COLO668 (cell line): ENCODE data around the gene TTLL5.
A peak's percentile ranks its signal among the peaks of the same experiment; 100 is the strongest.

Experiments used
- DNase-seq: peaks from one replicate; lab custom pipeline; 2025; ENCODE audit not compliant: unreplicated experiment; lab: John Stamatoyannopoulos, UW

Gene TTLL5

GRCh38 chr14:75984674-75985073 lies 323.6 kb downstream of the TTLL5 start:
- DNase-seq, result no peak

- peak; percentile 88 for DNase-seq
These were observed 324.8 kb downstream of the TTLL5 start, which contains the start of gene IFT43 for GRCh38 chr14:75985618-75986438. Gene IFT43, plus strand, starts transcription at chr14:75985763. Its CDS starts 24 bp downstream, at chr14:75985787.

DNA sequence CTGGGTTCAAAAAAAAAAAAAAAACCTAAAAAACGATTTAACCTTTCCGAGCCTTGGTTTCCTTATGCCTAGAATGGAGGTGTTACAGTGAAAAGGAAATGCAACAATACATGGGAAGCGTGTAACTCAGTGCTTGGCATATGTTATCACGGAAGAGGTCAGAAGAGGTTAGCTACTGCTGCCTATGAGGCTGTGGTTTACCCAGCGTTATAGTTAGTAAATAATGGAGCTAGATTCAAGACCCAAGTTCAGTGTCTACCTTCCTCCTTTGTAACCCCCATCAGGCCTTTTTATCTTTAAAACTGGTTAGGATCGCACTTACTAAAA lies 325.4 kb downstream of the TTLL5 start:
- DNase-seq, result no peak

- no peak for DNase-seq
These were observed 326.3 kb downstream of the TTLL5 start for GRCh38 chr14:75987201-75987970.

- no peak for DNase-seq
These were observed 328.1 kb downstream of the TTLL5 start for GRCh38 chr14:75989134-75989533.

DNA sequence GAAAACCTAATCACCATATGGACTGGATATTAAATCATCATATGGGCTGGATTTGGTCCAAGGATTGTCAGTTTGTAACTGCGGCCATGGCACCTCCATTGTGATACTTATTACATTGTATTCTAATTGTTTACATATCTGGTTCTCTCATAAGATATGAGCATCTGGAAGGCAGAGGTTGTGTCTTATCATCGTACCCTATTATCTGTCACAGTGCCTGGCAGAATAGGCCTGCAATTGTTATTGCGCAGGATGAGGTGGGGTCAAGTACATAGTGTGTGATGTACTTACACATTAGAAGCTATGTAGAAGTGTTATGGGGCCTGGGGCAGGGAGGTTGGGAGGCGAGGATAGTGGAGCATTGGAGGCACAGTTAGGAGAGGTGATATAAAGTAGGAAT lies 329.3 kb downstream of the TTLL5 start:
- DNase-seq, result no peak

GRCh38 chr14:75991753-75992152 lies 330.7 kb downstream of the TTLL5 start:
- DNase-seq, result no peak

DNA sequence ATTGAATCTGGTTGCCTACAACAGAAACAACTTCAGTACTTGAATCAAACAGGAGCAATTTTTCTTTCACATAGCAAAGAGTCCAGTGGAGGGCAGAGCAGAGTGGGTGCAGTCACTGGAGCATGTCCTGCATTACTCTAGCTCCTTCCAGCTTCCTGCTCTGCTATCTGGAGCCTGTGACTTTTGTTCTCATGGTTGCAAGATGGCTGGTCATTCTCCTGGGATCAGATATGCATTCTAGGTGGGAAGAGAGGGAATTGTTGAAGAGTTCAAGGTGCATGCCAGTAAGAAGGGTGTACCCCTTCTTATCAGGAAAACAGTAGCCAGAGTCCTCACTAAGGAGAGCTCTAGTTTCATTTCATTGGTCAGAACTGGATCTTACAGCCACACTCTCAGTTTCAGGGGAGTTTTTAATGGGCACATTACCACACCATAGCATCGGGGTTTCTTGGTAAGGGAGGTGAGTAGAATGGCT lies 332.6 kb downstream of the TTLL5 start:
- DNase-seq, result no peak

- no peak for DNase-seq
These were observed 334.5 kb downstream of the TTLL5 start for GRCh38 chr14:75995372-75996041.

DNA sequence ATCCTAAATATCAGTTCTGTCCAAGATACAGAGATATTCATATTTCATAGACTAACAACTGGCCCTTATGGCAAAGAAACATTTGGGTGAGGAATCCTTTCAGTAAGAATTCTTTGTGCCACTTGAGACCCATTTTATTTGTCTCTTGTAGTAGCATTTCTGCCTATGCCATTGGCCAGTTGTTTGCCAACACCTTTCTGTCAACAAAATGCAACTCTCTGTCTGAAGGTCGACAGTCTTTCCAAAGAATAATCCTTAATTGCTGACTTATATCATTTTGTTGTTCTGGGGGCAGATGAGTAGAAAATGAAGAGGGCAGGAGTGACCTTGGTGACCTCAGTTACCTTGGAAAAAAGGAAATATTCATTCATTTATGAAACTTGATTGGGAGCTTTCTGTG lies 335.4 kb downstream of the TTLL5 start:
- DNase-seq, result no peak

DNA sequence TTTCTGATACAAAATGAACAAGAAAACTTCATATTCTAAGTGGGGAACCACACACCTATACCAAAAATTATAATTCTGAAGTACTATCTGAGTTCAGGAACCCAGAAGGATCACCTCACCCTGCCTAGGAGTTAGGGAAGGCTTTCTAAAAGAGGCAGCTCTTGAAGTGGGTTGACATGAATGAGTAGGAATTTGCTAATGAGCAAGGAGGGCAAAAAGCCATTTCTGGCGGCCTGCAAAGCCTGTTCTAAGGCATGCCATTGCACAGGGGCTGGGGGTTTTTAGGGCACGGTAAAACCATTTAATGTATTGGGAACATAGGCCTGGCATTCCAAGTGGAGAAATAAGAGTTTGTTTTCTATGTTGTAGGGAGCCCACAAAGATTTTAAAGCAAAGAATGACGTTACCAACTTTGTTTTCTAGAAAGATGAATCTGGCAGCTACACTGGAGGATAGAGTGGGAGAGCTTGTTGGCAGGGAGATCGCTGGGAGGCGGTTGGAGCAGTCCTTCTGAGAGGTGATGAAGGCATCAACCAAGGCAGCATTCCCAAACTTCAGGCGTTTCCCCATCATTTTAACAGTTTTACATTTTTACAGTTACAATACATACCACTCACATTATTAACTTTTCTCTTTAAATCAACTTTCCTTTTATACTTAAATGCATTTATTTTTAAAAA lies 338.6 kb downstream of the TTLL5 start:
- no peak for DNase-seq

GRCh38 chr14:76002383-76002782 lies 341.3 kb downstream of the TTLL5 start:
- DNase-seq, result no peak
